Measurements from ENCODE around the gene ZNF217.
"Not testable (repeated sequence)": the region's sequence is repeated elsewhere in the genome, so short reads cannot be mapped to it uniquely, and the experiment has no call there.

Gene ZNF217

DNA sequence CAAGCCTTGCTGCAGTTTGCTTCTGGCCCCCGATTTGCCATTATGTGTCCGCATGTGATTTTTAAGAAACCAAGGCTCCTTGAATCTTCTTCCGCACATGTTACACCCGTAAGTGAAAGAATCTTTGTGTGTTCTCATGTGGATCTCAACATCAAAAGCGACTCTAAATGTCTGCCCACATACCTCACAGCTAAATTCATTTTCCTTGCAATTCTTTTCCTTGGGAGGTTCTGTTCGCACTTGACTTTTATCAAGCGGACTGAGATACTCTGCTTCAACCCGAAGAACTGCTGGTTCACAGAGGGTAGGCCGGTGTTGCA is 11.4 kb downstream of the ZNF217 start:
- no peak for DNase-seq

DNA sequence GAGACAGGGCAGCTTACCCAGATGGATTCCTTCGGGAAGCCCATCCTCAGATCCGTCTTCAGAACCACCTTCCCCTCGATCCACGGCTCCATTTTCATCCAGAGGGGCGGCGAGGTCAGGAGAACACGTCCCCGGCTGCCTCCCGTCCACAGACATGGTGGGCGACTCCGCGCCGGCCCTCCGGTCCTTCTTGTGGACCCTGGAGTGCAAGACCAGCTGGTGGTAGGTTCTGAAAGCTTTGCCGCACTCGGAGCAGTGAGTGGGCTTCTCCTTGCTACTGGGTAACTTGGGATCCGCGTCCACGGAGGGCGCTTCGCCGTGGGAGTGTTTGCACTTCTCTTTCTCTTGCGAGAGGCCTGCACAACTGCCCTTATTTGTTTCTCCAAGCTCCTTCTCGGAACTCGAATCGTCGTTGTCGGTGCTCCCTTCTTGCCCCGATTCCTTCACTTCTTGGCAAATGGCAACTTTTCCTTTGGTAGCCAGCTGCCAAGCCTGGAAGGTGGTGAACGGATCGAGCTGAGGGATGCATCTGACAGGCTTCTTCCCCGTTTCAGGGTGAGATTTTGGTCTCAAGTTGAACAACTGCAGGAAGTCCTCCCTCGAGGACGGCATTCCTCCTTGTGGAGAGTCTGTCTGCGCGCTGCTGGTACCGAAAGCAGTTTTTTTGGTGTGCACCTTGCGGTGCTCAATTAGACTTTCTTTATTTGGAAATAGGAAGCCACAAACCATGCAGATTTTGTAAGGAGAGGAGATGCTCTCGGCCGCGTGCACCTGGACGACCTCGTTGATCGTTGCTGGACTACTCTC is 12.0 kb downstream of the ZNF217 start:
- DNase-seq: peak; percentile 45

DNA sequence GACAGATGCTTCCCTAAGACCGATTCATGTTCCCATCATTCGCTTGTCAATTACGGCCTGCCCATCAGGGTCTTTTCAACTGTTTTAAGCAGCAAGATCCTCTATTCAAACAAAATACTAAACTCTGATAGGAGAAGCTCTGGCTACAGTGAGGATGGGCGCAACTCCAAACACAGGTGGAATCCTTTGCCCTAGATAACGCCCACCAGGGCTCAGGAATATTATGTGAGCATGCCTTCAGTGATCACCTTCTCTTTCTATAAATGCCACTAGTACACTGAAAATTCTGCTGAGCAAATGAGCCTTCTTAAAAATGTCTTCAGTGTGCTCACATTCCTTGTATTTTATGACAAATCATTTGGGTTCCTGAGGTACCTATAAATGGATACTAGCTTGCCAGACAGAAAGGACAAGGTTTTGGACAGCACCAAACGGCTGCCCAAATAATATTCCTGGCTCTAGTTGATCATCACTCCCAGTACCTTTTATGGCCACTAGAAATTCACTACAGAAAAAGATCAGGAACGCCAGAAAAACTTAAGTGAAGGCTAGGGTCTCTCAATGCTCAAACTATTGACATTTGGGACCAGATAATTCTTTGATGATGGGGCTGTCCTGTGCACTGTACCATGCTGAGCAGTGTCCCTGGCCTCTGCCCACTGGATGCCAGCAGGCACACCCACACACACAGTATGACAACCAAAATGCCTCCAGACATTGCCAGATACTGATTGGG is 13.1 kb downstream of the ZNF217 start:
- no peak for DNase-seq

DNA sequence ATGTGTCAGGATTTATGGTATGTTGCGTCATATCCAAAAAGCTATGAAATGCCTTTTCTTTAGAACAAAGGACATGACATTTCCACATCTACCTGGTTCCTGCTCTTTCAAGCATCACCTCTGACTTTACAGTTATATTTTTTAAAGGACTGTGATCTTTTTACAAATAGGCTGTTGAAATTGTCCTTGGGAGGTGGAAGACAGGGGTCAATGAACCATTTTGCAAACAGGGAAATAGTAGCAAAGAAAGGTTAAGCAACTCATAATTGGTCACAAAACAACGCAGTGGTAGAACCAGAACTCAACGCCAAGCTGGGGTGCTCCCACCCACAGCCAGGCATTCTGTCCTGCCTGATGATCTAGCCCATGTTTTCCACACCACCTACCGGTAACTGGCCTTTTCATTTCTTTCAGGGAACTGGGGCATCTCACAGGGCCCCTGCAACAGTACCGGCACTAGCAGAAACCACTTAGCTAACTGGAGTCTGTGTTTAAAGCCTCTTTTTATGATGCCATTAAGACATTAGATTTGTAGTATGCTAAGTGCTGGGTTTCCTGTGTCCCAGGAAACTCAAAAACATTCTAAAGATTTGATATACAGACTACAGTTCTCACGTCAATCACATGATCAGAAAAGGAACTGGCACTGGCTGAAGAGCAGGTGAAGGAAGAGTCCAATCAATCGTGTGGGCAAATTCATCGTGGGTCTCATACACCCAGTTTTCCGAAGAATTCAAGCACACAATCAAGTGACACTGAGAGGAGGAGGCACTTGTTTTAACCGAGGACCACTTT is 13.9 kb downstream of the ZNF217 start:
- DNase-seq: peak; percentile 48

- no peak for DNase-seq
Measured at GRCh38 chr20:53579266-53579580, 14.4 kb downstream of the ZNF217 start.

- DNase-seq: peak; percentile 87
Measured at GRCh38 chr20:53578492-53579222, 15.0 kb downstream of the ZNF217 start.

- DNase-seq: no peak
Measured at GRCh38 chr20:53576586-53577318, 16.9 kb downstream of the ZNF217 start.

GRCh38 chr20:53576195-53576580 is 17.5 kb downstream of the ZNF217 start:
- DNase-seq: no peak

- DNase-seq: no peak
Measured at GRCh38 chr20:53575481-53576194, 18.0 kb downstream of the ZNF217 start.

DNA sequence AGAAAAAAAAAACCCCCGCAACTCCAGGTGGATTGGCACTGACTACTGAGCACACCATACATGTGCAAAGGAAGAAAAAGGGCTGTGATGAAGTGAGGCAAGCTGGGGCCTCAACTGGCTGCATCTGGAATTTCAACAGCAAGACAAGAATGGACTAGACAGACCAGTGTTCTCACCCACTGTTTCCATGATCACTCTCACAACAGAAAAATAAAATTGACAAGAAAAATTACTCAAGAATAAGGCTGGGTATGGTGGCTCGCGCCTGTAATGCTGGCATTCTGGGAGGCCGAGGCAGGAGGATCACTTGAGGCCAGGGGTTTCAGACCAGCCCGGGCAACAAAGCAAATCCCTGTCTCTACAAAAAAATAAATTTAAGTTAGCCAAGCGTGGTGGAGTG is 18.8 kb downstream of the ZNF217 start:
- no peak for DNase-seq

DNA sequence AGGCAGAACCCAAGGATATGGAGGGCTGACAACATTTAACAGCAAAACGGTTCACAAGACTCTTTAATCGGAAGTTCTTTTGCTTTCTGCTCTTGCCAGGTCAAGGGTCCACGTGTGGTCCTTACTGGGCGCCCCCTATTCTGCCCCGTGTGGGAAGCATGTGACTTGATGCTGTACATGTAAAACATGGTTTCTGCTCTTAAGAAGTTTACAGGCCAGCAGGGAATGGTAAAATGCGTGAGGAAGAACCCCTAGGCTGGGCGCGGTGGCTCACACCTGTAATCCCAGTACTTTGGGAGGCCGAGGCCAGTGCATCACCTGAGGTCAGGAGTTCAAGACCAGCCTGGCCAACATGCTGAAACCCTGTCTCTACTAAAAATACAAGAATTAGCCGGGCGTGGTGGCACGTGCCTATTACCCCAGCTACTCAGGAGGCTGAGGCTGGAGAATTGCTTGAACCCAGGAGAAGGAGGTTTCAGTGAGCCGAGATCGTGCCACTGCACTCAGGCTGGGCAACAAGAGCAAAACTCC is 19.3 kb downstream of the ZNF217 start:
- DNase-seq: no peak

- DNase-seq: no peak
Measured at GRCh38 chr20:53571555-53572286, 21.9 kb downstream of the ZNF217 start.

DNA sequence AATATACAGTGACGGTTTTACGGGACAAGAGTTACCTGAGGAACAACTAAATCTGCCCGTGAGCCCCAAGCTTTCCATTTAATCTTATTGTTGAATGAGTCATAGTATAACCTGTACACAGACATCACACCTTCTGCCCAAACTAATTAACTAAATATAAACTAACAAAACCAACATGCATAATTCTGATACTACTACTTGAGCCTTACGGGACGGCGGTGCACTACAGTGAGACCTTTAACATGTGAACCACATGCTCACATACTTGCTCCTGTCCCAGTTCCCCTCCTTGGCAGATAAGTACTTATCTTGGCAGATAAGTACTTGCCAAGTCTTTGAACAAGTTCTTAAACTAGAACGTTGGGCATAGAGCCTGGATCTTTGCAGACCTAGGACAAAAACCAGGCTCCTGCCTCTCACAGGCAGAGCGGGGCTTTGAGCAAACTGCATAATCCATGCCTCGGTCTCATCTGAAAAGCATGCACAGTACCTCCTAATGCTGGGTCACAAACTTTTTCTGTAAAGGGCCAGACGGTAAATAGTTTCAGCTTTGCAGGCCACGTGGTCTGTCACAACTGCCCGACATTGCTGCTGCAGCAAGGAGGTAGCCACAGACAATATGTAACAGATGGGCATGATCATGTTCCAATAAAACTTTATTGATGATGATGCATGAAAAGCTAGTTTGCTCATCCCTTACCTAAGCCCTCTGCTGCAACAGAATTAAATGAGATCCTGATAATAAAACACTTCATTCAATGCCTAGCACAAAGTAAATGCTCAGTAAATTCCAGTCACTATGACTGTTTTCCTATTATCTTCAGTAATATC is 23.0 kb downstream of the ZNF217 start:
- DNase-seq: no peak

- no peak for DNase-seq
Measured at GRCh38 chr20:53569606-53570307, 23.9 kb downstream of the ZNF217 start.

DNA sequence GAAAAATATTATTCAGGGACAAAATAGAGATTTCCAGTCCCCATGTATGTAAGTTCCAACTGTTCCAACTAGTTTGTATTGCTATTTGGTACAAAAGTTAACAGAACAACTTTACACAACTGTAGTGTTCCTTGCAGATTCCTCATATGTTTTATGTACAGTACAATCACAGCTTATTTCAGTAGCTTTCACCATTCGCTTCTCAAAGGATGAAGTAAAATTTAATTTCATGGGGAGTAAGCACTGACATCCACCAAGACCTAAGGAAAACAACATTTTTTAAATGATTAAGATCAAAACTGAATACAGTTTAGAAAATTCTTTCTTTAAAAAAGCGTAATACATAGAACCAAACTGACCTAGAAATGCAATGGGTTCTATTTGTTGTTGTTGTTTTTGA is 24.6 kb downstream of the ZNF217 start:
- no peak for DNase-seq

DNA sequence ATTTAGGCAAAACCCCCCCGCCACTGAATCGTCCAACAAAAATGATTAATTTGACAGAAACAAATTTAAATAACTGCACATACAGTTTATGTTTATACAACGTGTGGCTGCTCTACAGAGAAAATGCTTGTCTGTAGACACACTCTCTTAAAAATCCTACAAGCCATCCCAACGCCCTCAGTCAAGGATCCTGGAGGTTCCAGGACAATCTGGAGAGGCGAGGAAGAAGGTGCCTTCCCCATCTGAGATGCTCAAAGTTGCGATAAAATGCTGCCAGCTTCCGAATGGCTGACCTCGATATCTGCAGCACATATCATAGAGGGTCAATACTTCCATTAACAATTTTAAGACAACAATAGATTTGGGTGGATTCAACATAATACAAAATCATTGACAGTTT is 25.3 kb downstream of the ZNF217 start:
- no peak for DNase-seq

DNA sequence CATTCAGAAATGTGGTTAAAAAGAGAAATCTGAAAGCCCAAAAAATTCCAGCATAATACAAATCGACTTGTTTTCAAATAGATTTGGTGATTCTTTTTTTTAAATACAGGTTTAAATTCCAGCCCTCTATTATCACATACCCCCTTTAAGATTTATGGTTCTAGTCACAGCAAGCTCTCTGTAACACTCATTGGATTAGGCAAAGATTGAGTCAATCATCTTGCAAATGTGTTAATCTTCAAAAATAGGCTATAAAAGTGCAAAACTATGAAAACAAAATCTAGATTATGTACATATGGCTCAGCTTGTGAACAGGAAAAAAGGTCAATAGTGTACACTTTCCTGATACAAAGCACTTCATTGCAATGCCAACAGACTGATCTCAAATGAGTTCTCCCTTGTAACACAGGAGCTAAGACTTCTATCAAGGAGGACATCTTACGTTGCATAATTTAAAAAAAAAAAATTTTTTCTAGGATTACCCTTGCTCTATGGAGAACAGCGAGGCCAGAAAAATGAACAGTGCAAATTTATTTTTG is 26.2 kb downstream of the ZNF217 start:
- DNase-seq: no peak

DNA sequence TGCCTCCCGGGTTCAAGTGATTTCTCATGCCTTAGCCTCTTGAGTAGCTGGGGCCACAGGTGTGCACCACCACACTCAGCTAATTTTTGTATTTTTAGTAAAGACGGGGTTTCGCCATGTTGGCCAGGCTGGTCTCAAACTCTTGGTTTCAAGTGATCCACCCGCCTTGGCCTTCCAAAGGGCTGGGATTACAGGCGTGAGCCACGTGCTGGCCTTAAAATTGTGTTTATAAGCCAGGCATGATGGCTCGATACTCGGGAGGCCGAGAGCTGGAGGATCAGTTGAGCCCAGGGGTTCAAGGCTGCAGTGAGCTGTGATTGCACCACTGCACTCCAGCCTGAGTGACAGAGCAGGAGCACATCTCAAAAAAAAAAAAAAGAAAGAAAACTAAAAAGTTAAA is 27.0 kb downstream of the ZNF217 start:
- not testable (repeated sequence) for DNase-seq

DNA sequence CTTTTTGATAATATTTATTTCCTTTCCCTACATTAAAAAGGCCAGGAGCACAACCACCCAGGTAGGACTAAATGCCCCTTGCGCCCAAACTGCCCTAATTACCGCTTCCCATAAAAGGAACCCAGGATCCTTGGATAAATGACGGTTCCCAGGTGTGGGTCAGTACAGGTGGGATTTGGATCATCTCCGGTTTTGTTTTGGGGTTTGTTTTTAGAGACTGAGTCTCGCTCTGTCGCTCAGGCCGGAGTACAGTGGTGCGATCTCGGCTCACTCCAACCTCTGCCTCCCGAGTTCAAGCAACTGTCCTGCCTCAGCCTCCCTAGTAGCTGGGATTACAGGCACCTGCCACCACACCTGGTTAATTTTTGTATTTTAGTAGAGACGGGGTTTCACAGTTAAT is 28.4 kb downstream of the ZNF217 start:
- no peak for DNase-seq
